Panc1 (cell line): ENCODE results near the gene KANSL3.

ENCODE experiments used
- POLR2AphosphoS5 ChIP-seq: IDR thresholded peaks from 2 replicates; pipeline ENCODE4 v1.6.1; 2012; ENCODE audit warnings: mild to moderate bottlenecking, low read depth, low read length, moderate library complexity
- TCF7L2 ChIP-seq: IDR thresholded peaks from 2 replicates; pipeline ENCODE4 v1.6.1; 2011; ENCODE audit warnings: mild to moderate bottlenecking, low read depth, low read length, inconsistent platforms
- TF ChIP-seq, protein P1 (sequence below): fragments of 450-650 bp; IDR thresholded peaks from 2 replicates; pipeline ENCODE4 v1.5.1; 2017; ENCODE audit warnings: mild to moderate bottlenecking
- TF ChIP-seq, protein P2 (sequence below), 2 experiments: IDR thresholded peaks; 2 replicates each; pipeline ENCODE4 v1.6.1; 2011 to 2012; ENCODE audit warnings: low read depth in 2 of 2, control low read depth in 1 of 2, low read length in 1 of 2, mild to moderate bottlenecking in 1 of 2, moderate library complexity in 1 of 2; ENCODE audit not compliant: insufficient read depth in 1 of 2

GRCh38 chr2:96578731-96579130 is 59.4 kb downstream of the KANSL3 start:
- TF ChIP-seq, protein P1, sequence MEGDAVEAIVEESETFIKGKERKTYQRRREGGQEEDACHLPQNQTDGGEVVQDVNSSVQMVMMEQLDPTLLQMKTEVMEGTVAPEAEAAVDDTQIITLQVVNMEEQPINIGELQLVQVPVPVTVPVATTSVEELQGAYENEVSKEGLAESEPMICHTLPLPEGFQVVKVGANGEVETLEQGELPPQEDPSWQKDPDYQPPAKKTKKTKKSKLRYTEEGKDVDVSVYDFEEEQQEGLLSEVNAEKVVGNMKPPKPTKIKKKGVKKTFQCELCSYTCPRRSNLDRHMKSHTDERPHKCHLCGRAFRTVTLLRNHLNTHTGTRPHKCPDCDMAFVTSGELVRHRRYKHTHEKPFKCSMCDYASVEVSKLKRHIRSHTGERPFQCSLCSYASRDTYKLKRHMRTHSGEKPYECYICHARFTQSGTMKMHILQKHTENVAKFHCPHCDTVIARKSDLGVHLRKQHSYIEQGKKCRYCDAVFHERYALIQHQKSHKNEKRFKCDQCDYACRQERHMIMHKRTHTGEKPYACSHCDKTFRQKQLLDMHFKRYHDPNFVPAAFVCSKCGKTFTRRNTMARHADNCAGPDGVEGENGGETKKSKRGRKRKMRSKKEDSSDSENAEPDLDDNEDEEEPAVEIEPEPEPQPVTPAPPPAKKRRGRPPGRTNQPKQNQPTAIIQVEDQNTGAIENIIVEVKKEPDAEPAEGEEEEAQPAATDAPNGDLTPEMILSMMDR, result no peak
- no peak for TF ChIP-seq POLR2AphosphoS5
- TF ChIP-seq, protein P2, sequence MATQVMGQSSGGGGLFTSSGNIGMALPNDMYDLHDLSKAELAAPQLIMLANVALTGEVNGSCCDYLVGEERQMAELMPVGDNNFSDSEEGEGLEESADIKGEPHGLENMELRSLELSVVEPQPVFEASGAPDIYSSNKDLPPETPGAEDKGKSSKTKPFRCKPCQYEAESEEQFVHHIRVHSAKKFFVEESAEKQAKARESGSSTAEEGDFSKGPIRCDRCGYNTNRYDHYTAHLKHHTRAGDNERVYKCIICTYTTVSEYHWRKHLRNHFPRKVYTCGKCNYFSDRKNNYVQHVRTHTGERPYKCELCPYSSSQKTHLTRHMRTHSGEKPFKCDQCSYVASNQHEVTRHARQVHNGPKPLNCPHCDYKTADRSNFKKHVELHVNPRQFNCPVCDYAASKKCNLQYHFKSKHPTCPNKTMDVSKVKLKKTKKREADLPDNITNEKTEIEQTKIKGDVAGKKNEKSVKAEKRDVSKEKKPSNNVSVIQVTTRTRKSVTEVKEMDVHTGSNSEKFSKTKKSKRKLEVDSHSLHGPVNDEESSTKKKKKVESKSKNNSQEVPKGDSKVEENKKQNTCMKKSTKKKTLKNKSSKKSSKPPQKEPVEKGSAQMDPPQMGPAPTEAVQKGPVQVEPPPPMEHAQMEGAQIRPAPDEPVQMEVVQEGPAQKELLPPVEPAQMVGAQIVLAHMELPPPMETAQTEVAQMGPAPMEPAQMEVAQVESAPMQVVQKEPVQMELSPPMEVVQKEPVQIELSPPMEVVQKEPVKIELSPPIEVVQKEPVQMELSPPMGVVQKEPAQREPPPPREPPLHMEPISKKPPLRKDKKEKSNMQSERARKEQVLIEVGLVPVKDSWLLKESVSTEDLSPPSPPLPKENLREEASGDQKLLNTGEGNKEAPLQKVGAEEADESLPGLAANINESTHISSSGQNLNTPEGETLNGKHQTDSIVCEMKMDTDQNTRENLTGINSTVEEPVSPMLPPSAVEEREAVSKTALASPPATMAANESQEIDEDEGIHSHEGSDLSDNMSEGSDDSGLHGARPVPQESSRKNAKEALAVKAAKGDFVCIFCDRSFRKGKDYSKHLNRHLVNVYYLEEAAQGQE (IDR thresholded peaks at IDR 0.05; ENCODE audit: insufficient read depth in 1 of 2, low read depth in 2 of 2, low read length in 1 of 2), result no peak
- TF ChIP-seq TCF7L2, result no peak
